GM19463 (cell line): ENCODE results near the gene TRPM3.

Experiments used
- ATAC-seq: cut with Tn5 transposase; IDR thresholded peaks from one replicate; pipeline ENCODE4 v1.9.1; 2021; ENCODE audit warnings: mild to moderate bottlenecking, moderate library complexity; ENCODE audit not compliant: unreplicated experiment

Gene TRPM3

GRCh38 chr9:70535546-70536323 lies 585.7 kb downstream of the TRPM3 start:
- ATAC-seq: no peak

- ATAC-seq: no peak
Observed at GRCh38 chr9:70534471-70534870, 587.0 kb downstream of the TRPM3 start.

- ATAC-seq: no peak
Observed at GRCh38 chr9:70534061-70534460, 587.4 kb downstream of the TRPM3 start.

GRCh38 chr9:70533492-70533891 lies 587.9 kb downstream of the TRPM3 start:
- no peak for ATAC-seq

- ATAC-seq: no peak
Observed at GRCh38 chr9:70532716-70533115, 588.7 kb downstream of the TRPM3 start.

- no peak for ATAC-seq
Observed at GRCh38 chr9:70531311-70531710, 590.1 kb downstream of the TRPM3 start.

- ATAC-seq: no peak
Observed at GRCh38 chr9:70530716-70531115, 590.7 kb downstream of the TRPM3 start.

- no peak for ATAC-seq
Observed at GRCh38 chr9:70529833-70530232, 591.6 kb downstream of the TRPM3 start.

GRCh38 chr9:70529377-70529776 lies 592.0 kb downstream of the TRPM3 start:
- ATAC-seq: no peak

GRCh38 chr9:70526902-70527301 lies 594.5 kb downstream of the TRPM3 start:
- ATAC-seq: no peak

- no peak for ATAC-seq
Observed at GRCh38 chr9:70525519-70525918, 595.9 kb downstream of the TRPM3 start.

- peak; percentile 81 for ATAC-seq
Observed at GRCh38 chr9:70519912-70520724, 601.3 kb downstream of the TRPM3 start.

- no peak for ATAC-seq
Observed at GRCh38 chr9:70517926-70518610, 603.4 kb downstream of the TRPM3 start.

GRCh38 chr9:70514273-70514672 lies 607.1 kb downstream of the TRPM3 start:
- ATAC-seq: no peak

- no peak for ATAC-seq
Observed at GRCh38 chr9:70511858-70512257, 609.6 kb downstream of the TRPM3 start.

- no peak for ATAC-seq
Observed at GRCh38 chr9:70510157-70510770, 611.2 kb downstream of the TRPM3 start.

- ATAC-seq: no peak
Observed at GRCh38 chr9:70506159-70506558, 615.3 kb downstream of the TRPM3 start.

- ATAC-seq: no peak
Observed at GRCh38 chr9:70504834-70505233, 616.6 kb downstream of the TRPM3 start.

GRCh38 chr9:70502690-70503089 lies 618.7 kb downstream of the TRPM3 start:
- no peak for ATAC-seq

- ATAC-seq: no peak
Observed at GRCh38 chr9:70500793-70501192, 620.6 kb downstream of the TRPM3 start.

GRCh38 chr9:70499621-70500020 lies 621.8 kb downstream of the TRPM3 start:
- ATAC-seq: no peak
